ENCODE measurements around the gene SEMA4A.
"Not testable (repeated sequence)": the region's sequence is repeated elsewhere in the genome, so short reads cannot be mapped to it uniquely, and the experiment has no call there.

The SEMA4A gene

DNA sequence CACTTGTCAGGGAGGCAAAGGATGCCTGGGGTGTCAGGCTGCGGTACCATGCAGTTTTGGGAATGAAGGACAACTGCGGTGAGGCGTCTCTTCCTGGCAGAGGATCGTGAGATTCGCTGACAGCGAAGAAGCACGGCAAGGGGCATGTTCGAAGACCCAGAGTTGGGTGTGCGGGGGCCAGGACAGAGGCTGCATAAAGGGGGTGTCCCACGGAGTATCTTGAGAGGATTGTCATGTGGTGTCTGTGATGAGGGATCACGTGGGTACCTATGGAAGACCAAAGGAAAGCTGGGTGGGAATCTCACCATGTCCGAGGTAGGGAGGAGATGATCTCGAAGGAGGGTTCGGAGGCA, 40.9 kb downstream of the SEMA4A start:
- DNase-seq (ENCODE audit: low spot score) = no peak

DNA sequence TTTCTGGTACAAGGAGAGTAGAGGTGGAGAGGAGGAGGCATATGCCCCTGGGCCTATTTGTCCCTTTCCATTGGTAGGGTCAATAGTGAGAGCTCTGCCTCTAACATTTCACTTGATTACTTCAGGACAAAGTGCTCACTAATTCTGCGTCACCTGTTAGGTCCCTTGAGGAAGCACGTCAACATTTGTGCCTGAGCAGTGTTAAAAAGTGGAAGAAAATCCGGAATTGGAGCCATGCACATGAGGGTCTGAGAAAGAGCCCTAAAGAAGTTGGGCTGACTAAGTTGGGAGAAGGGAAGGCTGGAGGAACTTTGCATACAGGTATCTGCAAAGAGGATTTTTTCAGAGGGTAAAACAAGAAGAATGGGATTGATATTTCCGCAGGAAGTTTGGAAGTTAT, 42.5 kb downstream of the SEMA4A start:
- no peak for DNase-seq (ENCODE audit: low spot score)

DNA sequence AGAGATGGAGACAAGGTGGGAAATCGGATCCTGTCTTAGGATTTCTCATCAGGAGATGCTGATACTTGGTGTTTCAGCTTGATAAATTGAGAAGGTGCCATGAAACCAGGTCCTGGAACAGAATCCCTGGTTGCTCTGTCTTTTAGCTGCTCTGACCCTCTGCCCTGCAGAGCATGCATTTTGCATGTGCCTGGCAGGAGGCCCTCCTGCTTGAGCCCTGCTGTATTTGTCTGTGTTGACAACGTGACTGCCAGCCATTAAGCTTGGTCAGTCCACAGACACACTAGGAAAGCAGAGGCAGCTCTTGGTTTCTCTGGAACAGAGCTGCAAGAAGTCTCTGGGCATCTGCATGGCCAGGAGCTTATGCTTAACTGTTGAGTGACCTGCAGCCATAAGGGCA, 43.1 kb downstream of the SEMA4A start:
- no peak for DNase-seq (ENCODE audit: low spot score)

DNA sequence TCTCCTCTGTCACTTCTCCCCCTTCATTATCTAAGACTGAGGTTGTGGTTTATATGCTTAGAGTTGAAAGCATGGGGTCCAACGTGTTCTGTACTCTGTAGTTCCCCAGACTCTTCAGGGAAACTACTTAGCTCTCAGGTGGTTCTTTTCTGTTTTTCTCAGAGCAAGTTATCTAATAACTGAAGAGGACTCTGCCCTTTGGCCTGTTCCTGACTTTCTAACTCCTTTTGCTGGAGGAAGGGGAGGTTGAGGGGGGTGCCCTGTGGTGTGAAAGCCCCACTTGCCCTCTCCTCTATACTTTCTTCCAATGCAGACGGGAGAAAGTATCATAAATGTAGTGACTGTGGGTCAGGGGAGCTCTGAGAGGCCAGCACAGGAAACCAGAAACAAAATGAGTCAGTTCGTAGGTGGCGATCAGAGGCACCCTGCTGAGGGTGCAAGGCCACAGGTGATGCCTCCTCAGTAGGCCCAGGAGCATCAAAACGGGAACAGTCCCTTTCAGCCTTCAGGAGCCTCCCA, 45.5 kb downstream of the SEMA4A start:
- DNase-seq (ENCODE audit: low spot score) = no peak

DNA sequence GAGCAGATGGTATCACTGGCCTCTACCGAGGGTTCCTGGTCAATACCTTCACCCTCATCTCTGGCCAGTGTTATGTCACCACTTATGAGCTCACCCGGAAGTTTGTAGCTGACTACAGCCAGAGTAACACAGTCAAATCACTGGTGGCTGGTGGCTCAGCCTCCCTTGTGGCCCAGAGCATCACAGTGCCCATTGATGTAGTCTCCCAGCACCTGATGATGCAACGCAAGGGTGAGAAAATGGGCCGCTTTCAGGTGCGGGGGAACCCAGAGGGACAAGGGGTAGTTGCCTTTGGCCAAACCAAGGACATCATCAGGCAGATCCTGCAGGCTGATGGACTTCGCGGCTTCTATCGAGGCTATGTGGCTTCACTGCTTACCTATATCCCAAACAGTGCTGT, 46.7 kb downstream of the SEMA4A start:
- DNase-seq (ENCODE audit: low spot score) = no peak

DNA sequence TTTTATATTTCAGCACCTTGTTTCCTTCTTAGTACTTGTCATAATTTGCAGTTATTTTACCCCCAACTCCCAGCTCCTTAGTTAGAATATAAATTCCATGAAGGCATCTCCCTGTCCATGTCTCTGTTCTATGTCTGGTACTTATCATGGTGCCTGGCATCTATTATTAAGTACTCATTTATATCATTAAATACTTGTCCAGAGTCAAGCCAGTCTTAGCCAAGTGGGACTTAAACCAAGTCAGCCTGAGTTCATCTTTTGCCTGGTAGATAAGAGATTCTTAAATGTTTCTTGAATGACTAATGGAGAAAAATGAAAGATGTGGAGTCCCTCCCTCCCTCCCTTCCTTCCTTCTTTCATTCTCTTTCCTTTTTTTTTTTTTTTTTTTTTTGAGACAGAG, 49.9 kb downstream of the SEMA4A start:
- no peak for DNase-seq (ENCODE audit: low spot score)

DNA sequence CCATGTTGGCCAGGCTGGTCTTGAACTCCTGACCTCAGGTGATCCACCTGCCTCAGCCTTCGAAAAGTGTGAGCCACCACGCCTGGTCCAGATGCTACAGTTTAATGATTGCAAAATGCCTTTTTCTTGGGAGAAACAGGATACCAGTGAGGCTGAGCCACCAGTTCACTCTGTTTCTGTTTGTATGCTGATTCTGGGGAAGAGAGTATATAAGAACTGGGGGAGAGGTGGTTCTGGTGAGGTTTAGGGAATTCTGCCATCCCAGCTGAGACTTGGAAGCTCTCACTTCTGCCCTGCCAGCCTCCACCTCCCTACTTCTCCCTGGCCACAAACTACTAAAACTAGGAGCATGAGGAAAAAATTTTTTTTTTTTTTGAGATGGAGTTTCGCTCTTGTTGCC, 51.3 kb downstream of the SEMA4A start:
- no peak for DNase-seq (ENCODE audit: low spot score)

DNA sequence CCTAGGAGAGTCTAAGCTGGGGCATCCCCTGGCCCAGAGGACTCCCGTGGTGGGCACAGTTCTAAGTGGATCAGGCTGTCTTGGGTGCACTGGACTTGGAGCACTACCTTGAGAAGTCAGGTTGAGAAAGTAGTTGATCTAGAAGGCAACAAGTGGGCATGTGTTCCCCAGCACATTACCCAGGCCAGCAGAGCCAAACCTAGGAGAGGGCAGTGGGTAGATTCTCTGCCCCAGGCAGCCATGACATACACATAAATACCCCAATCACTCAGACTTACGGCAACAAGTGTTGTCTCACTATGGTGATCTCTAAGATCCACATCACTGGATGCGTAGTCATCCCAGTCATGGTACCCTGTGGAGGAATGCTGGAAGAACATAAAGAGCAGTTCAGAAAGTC, 57.9 kb downstream of the SEMA4A start:
- DNase-seq (ENCODE audit: low spot score) = no peak

DNA sequence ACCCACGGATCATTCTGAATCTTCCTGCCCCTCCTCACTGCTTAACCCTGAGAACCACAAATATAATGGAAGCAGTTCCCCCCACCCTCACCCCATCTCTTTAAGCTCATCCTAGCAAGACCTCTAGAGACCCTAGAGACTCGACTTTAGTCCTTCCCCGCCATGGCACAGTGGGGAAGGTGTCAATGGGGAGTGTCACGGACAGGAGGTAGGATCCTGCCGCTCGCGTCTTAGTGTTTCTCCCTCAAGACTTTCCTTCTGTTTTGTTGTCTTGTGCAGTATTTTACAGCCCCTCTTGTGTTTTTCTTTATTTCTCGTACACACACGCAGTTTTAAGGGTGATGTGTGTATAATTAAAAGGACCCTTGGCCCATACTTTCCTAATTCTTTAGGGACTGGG, 58.7 kb downstream of the SEMA4A start:
- no peak for DNase-seq (ENCODE audit: low spot score)

DNA sequence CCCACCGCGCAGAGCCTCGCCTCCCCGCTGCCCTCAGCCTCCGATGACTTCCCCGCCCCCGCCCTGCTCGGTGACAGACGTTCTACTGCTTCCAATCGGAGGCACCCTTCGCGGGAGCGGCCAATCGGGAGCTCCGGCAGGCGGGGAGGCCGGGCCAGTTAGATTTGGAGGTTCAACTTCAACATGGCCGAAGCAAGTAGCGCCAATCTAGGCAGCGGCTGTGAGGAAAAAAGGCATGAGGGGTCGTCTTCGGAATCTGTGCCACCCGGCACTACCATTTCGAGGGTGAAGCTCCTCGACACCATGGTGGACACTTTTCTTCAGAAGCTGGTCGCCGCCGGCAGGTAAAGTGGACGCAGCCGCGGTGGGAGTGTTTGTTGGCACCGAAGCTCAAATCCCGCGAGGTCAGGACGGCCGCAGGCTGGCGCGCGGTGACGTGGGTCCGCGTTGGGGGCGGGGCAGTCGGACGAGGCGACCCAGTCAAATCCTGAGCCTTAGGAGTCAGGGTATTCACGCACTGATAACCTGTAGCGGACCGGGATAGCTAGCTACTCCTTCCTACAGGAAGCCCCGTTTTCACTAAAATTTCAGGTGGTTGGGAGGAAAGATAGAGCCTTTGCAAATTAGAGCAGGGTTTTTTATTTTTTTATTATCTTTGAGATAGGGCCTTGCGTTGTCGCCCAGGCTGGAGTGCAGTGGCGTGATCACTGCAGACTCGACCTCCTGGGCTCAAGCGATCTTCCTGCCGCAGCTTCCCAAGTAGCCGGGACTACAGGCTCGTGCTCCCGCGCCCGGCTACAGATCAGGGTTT, 59.7 kb downstream of the SEMA4A start, which contains the start of gene PMF1:
TSS of gene PMF1 (plus strand) at position 175 of the 811 bp plus-strand sequence. CDS start at position 184, 9 bp downstream.
- DNase-seq (ENCODE audit: low spot score) = peak; percentile 92

DNA sequence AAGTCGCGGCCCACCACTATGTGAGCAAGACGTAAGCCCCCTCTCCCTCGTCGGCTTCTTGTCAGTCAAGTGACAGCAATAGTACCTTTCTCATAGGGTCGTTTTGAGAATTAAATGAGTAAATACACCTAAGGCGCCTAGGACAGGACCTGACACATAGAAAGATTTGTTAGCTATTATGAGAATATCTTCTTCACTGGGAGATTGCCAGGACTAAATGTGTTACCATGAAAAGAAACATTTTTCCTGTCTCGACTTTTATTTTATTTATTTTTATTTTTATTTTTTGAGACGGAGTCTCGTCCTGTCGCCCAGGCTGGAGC, 60.2 kb downstream of the SEMA4A start:
- DNase-seq (ENCODE audit: low spot score) = no peak

DNA sequence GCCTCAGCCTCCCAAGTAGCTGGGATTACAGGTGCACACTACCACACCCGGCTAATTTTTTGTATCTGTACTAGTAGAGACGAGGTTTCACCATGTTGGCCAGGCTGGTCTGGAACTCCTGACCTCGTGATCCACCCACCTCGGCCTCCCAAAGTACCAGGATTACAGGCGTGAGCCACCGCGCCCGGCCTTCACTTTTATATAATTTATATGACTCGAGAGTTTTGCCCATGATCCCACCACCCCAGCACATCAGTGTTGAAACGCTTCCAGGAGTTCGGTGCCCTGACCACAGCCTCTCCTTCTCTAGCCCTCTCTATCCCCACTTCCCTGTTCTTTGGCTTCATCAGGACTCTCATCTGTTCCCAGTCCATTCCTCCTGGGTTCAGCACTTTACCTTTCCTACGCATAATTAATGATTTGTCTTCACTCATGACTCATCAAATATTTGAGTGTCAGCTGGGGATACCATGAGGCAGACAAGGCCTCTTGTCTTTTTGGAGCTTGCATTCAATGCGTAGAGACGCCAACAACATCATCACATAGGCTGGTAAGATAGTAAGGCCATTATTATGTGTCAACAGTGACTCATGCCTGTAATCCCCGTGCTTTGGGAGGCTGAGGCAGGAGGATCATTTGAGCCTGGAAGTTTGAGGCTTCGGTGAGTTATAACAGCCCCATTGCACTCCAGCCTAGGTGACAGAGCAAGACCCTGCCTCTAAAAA, 60.8 kb downstream of the SEMA4A start:
- DNase-seq (ENCODE audit: low spot score) = no peak

DNA sequence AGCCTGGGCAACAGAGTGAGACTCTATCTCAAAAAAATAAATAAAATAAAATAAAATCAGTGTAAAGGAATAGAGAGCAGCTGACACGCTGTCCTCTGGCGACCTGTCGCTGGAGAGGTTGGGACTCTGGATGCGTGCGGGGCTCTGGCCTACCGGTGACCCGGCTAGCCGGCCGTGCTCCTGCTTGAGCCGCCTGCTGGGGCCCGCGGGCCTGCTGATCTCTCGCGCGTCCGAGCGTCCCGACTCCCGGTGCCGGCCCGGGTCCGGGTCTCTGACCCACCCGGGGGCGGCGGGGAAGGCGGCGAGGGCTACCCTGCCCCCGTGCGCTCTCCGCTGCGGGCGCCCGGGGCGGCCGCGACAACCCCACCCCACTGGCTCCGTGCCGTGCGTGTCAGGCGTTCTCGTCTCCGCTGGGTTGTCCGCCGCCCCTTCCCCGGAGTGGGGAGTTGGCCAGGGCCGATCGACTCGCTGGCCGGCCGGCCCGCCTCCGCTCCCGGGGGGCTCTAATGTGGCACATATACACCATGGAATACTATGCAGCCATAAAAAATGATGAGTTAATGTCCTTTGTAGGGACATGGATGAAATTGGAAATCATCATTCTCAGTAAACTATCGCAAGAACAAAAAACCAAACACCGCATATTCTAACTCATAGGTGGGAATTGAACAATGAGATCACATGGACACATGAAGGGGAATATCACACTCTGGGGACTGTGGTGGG, 63.1 kb downstream of the SEMA4A start:
- not testable (repeated sequence) for DNase-seq (ENCODE audit: low spot score)

DNA sequence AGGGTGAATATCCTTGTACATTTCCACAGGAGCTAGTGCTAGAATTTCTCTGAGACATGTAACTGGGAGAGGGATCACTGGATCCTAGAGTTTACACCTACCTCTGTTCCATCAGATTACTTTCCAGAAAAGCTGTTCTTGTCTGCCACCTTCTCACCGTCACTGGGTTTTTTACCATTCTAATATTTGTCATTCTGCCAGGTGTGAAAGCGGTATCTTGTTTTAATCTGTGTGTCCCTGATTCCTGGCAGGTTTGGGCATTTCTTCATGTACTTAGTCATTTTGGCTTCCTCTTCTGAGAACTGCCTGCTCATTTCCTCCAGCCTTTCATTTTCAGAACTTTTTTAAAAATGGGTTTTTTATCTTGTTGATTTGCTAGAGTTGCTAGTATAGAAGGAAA, 64.5 kb downstream of the SEMA4A start:
- DNase-seq (ENCODE audit: low spot score) = peak; percentile 43

DNA sequence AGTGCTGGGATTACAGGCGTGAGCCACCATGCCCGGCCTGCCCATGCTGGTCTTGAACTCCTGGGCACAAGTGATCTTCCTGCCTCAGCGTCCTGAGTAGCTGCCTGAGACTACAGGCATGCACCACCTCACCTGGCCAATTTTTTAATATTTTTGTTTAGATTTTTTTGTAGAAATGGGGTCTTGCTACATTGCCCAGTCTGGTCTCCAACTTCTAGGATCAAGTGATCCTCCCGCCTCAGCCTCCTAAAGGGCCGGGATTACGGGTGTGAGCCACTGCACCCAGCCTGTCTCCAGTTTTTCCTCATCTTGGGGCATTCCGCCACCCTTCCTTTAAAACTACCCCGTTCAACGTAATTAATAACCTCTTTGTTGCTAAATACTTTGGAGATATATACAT, 66.8 kb downstream of the SEMA4A start:
- DNase-seq (ENCODE audit: low spot score) = no peak

DNA sequence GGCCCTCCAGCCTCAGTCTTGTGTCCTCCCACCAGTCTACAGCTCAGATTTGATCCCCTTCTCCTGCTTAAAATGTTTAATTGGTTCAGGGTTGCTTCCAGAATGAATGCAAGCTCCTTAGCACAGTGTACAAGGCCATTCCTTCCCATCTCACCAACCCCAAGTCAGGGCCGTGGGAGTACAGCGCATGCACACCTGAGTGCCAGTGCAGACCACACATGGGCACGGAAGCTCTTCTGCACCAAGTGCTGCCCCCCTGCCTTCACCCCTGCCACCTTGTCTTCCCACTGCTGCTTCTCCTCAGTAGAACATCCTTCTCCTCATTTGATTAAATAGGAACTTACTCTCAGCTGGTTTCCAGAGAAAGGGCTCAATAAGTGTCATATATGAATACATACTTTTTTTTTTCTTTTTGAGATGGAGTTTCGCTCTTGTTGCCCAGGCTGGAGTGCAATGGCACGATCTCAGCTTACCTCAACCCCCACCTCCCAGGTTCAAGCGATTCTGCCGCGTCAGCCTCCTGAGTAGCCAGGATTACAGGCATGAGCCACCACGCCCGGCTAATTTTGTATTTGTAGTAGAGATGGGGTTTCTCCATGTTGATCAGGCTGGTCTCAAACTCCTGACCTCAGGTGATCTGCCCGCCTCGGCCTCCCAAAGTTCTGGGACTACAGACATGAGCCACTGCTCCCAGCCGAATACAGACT, 68.8 kb downstream of the SEMA4A start:
- DNase-seq (ENCODE audit: low spot score) = no peak

DNA sequence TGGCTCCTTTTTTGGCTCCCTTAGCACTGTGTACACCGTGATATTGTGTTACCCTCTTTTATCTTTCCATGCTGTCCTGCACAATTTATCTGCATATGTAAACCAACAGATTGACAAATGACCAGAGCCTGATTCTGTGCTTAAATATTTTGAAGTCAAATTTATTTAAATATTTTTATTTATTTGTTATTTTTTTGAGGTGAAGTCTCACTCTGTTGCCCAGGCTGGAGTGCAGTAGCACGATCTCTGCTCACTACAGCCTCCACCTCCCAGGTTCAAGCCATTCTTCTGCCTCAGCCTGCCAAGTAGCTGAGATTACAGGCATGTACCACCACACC, 72.3 kb downstream of the SEMA4A start:
- no peak for DNase-seq (ENCODE audit: low spot score)

DNA sequence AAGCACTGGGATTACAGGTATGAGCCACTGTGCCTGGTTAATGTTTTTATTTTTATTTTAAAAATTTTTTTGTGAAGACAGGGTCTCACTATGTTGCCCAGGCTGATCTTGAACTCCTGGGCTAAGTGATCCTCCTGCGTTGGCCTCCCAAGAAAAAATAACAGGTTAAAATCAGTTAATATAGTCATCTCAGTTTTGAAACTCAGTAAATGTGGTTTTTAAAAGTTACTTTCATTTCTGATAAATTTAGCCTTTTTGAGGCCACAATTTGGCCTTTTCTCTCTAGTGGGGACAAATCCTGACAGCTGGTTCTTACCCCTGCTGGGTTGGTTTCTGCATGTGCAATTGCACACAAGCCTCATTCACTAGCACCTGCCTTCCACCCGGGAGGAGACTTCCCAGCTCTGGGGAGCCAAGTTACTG, 72.7 kb downstream of the SEMA4A start:
- no peak for DNase-seq (ENCODE audit: low spot score)

DNA sequence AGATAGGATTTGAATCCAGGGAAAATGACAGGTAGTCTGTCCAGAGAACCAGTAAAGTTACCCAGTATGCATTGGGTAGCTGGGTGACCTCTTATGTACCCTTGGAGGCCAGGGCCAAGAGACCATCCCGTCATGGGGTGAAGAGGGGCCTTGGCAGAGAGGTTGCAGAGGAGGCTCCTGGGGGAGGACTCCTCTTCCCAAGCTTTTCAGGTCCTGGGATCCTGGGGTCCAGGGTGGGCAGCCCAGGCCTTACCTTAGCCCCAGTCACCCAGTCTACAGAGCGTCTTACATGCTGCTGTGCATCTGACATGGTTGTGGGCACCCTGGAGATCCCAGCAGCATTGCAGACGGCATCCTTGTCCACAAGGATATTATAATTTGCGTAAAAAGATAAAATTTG, 73.4 kb downstream of the SEMA4A start:
- no peak for DNase-seq (ENCODE audit: low spot score)
